ENCODE measurements around the gene SLC38A1. TPM values are rescaled to one million over a fixed set of nuclear protein-coding genes. Genes with fewer than 3 reads are reported as not detected.

The SLC38A1 gene
- total and polyA plus RNA-seq, 2 experiments from 2014 or later, result 114 to 234 TPM

DNA sequence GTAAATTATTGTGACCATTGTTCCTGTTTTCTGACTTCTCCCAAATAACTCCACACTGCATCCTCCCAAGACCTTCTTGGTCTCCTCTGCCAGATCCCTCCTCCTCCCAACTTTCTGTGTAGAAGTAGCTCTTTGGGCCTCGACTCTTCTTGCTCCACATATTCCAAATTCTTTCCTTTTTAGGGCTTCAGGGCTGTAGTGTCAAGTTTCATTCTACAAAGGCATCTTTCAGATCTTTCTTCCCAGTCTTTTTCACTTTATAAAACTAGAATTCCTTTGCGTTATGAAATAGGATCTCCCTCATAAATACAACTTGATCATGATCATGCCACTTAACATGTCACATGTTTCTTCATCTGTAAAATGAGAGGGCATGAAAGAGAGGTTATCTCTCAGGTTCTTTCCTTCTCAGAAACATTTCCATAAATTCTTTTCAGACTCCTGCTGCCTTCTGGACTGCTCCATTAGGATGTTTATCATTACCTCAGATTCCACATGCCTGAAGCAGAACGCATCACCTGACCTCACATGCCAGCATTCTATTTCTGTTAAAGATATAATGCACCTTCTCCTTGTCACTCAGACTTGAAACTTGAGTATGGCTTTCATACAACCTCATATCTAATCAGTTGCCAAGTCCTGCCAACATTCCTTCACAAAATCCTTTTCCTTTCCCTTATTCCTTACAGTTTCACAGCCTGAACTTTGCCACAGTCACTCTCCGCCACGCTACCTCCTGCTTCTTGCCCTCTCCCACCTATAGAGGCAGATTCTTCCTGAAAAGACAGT is 8.5 kb downstream of the SLC38A1 start:
- H3F3A ChIP-seq (replicated peaks; ENCODE audit: low read depth), result no peaks in the 10 kb centered on the region
- peaks cover 100% of the 10 kb centered on the region for H3K79me2 ChIP-seq (replicated peaks; ENCODE audit: insufficient read depth)
- H3K4me2 ChIP-seq, result peak overlapping the region; percentile 28
- DNase-seq (ENCODE audit: low spot score) (peak; percentile 88), ATAC-seq (peak; percentile 62)
- peak overlapping the region; percentile 90 for H3K27ac ChIP-seq (ENCODE audit: low read depth)
- H4K20me1 ChIP-seq (replicated peaks; ENCODE audit: insufficient read depth), result peaks cover 53% of the 10 kb centered on the region
- peaks cover 34% of the 10 kb centered on the region for H3K4me1 Mint-ChIP-seq
- H3K36me3 Mint-ChIP-seq (ENCODE audit: low read depth), result peaks cover 28% of the 10 kb centered on the region
- no peak overlapping the region for H3K27ac Mint-ChIP-seq
- H3K9me2 ChIP-seq (ENCODE audit: insufficient read depth), result no peaks in the 10 kb centered on the region
- H3K4me3 Mint-ChIP-seq, result no peak overlapping the region
- H3K36me3 ChIP-seq (ENCODE audit: insufficient read depth), result no peaks in the 10 kb centered on the region
- TF ChIP-seq JUNB (IDR thresholded peaks at IDR 0.05; ENCODE audit: unreplicated experiment) (no peak), ZNF462 (CRISPR knock-in tag; IDR thresholded peaks at IDR 0.05) (peak; percentile 50; the same call in 1 of the 2 replicates), ZNF331 (CRISPR knock-in tag; IDR thresholded peaks at IDR 0.05; ENCODE audit: low read depth) (no peak), NANOG (IDR thresholded peaks at IDR 0.05; ENCODE audit: borderline replicate concordance) (no peak)
- H3K27me3 Mint-ChIP-seq (ENCODE audit: insufficient read depth, low read depth, poor library complexity), result peaks cover 1% of the 10 kb centered on the region
- peaks cover 75% of the 10 kb centered on the region for H3K4me1 ChIP-seq (ENCODE audit: insufficient read depth)
- no peak overlapping the region for H2AFZ ChIP-seq
- H3K27me3 ChIP-seq (ENCODE audit: insufficient read depth), result no peaks in the 10 kb centered on the region
- H3K9me3 Mint-ChIP-seq, result no peaks in the 10 kb centered on the region
- H3K4me3 ChIP-seq, result peak overlapping the region; percentile 90

GRCh38 chr12:46259713-46260112 is 9.1 kb downstream of the SLC38A1 start:
- Histone ChIP-seq H3F3A (replicated peaks; ENCODE audit: low read depth) (no peaks in the 10 kb centered on the region), H3K4me1 (ENCODE audit: insufficient read depth) (peaks cover 69% of the 10 kb centered on the region), H3K9me2 (ENCODE audit: insufficient read depth) (no peaks in the 10 kb centered on the region), H3K4me3 (peak overlapping the region; percentile 90), H4K20me1 (replicated peaks; ENCODE audit: insufficient read depth) (peaks cover 47% of the 10 kb centered on the region), H3K36me3 (ENCODE audit: insufficient read depth) (no peaks in the 10 kb centered on the region; the same call in 1 of the 2 replicates), H3K79me2 (replicated peaks; ENCODE audit: insufficient read depth) (peaks cover 100% of the 10 kb centered on the region), H3K27me3 (ENCODE audit: insufficient read depth) (no peaks in the 10 kb centered on the region), H2AFZ (no peak overlapping the region), H3K27ac (ENCODE audit: low read depth) (peak overlapping the region; percentile 90), H3K4me2 (peak overlapping the region; percentile 28)
- no peak overlapping the region for H3K27ac Mint-ChIP-seq
- no peak for DNase-seq (ENCODE audit: low spot score)
- H3K9me3 Mint-ChIP-seq, result no peaks in the 10 kb centered on the region
- no peak for ATAC-seq
- H3K27me3 Mint-ChIP-seq (ENCODE audit: insufficient read depth, low read depth, poor library complexity), result peaks cover 1% of the 10 kb centered on the region
- peaks cover 33% of the 10 kb centered on the region for H3K36me3 Mint-ChIP-seq (ENCODE audit: low read depth)
- H3K4me3 Mint-ChIP-seq, result no peak overlapping the region
- peaks cover 34% of the 10 kb centered on the region for H3K4me1 Mint-ChIP-seq
- TF ChIP-seq ZNF114 (CRISPR knock-in tag; IDR thresholded peaks at IDR 0.05) (no peak), CTCF (conservative IDR thresholded peaks at IDR 0.05; ENCODE audit: low read depth in 2 of 2) (no peak)

Data from GM23338 (cell line).